Calu3 (cell line): ENCODE results near the gene ITPR2. TPM values are rescaled to one million over a fixed set of nuclear protein-coding genes. Genes with fewer than 3 reads are reported as not detected.

Experiments used
- BruUV-seq: library from RNA; stranded (reverse); fragments of 400-500 nt; replicated peaks from 2 replicates; lab custom pipeline; 2021; lab: Mats Ljungman, UMichigan
- CTCF ChIA-PET: fragments of 300-600 bp; sonication (Branson Sonifier 250); formaldehyde crosslinking; loops from one replicate; lab custom pipeline; 2022; ENCODE audit warnings: antibody characterized with exemption; lab: Charles Lee
- DNase-seq: peaks from one replicate; pipeline ENCODE4 v3.0.0; 2022
- H3K27ac Mint-ChIP-seq: one replicate; pipeline ENCODE4 v1.8.0; 2022; ENCODE audit warnings: mixed read lengths; ENCODE audit not compliant: unreplicated experiment
- H3K27me3 Mint-ChIP-seq: one replicate; pipeline ENCODE4 v1.8.0; 2022; ENCODE audit warnings: mixed read lengths; ENCODE audit not compliant: unreplicated experiment
- H3K36me3 Mint-ChIP-seq: one replicate; pipeline ENCODE4 v1.8.0; 2022; ENCODE audit warnings: mild to moderate bottlenecking, moderate library complexity, mixed read lengths; ENCODE audit not compliant: insufficient read depth, unreplicated experiment
- H3K4me1 Mint-ChIP-seq: one replicate; pipeline ENCODE4 v1.8.0; 2022; ENCODE audit warnings: mild to moderate bottlenecking, low read depth, mixed read lengths; ENCODE audit not compliant: unreplicated experiment
- H3K4me3 Mint-ChIP-seq: one replicate; pipeline ENCODE4 v1.8.0; 2022; ENCODE audit warnings: mild to moderate bottlenecking, low read depth, moderate library complexity, mixed read lengths; ENCODE audit not compliant: unreplicated experiment
- H3K9me3 Mint-ChIP-seq: one replicate; pipeline ENCODE4 v1.8.0; 2022; ENCODE audit warnings: low read depth, mixed read lengths; ENCODE audit not compliant: unreplicated experiment
- intact Hi-C: fragments of 100-400 bp; cut with micrococcal nuclease; formaldehyde crosslinking; loops from one replicate; pipeline ENCODE4 v1.10.0; 2022; ENCODE audit not compliant: unreplicated experiment
- total RNA-seq: library from RNA; stranded (reverse); gene quantifications from 2 replicates; pipeline ENCODE4 v1.2.3, GENCODE V29; 2022
- TF ChIP-seq, protein P1 (sequence below): fragments of 200-600 bp; IDR thresholded peaks from one replicate; pipeline ENCODE4 v1.8.0; 2022; ENCODE audit warnings: antibody characterized with exemption; ENCODE audit not compliant: unreplicated experiment

The ITPR2 gene
- total RNA-seq, 1 experiment from 2014 or later, result 2.5 TPM

DNA sequence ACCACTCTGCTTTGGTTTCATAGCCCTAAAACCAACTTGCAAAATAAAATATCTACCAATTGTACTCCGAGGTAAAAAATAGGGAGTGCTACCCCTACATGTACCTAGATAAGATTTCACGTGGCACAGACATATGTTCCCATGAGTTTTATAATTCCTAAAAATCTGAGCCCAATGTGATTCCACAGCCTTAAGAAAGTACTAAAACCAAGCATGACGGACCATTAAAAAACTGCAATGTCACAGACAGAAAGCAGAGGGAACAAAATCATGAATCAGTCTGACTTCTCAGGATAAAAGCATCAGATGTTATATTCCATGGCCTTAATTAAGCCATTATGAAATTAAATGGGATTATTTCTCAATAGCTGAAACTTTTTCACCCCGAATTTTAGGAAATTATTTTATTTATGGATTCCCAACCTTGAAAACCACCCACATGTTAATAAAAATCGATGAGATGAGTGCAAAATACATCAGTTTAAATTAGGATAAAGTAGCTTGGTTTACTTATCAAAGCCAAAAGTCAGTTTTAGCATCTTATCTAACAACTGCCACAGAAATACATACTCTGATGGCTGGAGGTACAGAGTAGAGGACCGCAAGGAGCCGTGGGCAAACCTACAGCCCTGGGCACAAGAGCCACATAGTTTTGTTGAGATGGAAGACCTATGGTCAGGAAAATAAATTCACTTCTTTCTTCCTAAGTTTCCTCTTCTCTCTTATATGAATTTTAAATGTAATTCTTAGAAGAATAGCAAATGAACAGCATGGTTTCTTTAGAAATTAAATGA lies 4.5 kb downstream of the ITPR2 start:
- Mint-ChIP-seq H3K27ac (no peak overlapping the region), H3K4me1 (peaks cover 1% of the 10 kb centered on the region), H3K27me3 (peaks cover 25% of the 10 kb centered on the region), H3K4me3 (no peak overlapping the region), H3K36me3 (peaks cover 16% of the 10 kb centered on the region), H3K9me3 (no peaks in the 10 kb centered on the region)
- TF ChIP-seq, protein P1, sequence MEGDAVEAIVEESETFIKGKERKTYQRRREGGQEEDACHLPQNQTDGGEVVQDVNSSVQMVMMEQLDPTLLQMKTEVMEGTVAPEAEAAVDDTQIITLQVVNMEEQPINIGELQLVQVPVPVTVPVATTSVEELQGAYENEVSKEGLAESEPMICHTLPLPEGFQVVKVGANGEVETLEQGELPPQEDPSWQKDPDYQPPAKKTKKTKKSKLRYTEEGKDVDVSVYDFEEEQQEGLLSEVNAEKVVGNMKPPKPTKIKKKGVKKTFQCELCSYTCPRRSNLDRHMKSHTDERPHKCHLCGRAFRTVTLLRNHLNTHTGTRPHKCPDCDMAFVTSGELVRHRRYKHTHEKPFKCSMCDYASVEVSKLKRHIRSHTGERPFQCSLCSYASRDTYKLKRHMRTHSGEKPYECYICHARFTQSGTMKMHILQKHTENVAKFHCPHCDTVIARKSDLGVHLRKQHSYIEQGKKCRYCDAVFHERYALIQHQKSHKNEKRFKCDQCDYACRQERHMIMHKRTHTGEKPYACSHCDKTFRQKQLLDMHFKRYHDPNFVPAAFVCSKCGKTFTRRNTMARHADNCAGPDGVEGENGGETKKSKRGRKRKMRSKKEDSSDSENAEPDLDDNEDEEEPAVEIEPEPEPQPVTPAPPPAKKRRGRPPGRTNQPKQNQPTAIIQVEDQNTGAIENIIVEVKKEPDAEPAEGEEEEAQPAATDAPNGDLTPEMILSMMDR, result no peak
- DNase-seq, result no peak
- CTCF ChIA-PET, result no interaction called here
- BruUV-seq, result no TSS peak
- intact Hi-C loops, result no loop called here

DNA sequence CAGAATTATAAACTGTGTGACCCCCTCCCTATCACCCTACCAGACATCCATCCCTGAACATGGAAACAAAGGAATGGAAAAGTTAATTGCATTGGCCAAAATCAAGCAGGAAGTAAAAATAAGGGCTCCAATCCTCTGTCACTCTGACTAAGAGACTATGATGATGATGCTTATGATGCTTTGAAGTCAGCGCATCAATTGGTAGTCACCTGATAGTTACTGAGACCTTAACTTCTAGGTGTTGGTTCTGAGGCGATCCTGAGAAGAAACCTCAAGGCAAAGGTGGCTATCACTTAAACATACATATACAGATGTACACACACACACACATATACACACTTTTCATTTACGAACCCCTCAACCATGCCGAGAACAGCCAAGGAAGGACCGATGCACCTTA lies 6.6 kb downstream of the ITPR2 start:
- Mint-ChIP-seq H3K4me3 (no peak overlapping the region), H3K4me1 (peaks cover 11% of the 10 kb centered on the region), H3K27me3 (peaks cover 25% of the 10 kb centered on the region), H3K27ac (no peak overlapping the region), H3K9me3 (no peaks in the 10 kb centered on the region), H3K36me3 (no peaks in the 10 kb centered on the region)
- TF ChIP-seq, protein P1, result no peak
- no peak for DNase-seq
- CTCF ChIA-PET, result no interaction called here
- no TSS peak for BruUV-seq
- intact Hi-C loops, result no loop called here

DNA sequence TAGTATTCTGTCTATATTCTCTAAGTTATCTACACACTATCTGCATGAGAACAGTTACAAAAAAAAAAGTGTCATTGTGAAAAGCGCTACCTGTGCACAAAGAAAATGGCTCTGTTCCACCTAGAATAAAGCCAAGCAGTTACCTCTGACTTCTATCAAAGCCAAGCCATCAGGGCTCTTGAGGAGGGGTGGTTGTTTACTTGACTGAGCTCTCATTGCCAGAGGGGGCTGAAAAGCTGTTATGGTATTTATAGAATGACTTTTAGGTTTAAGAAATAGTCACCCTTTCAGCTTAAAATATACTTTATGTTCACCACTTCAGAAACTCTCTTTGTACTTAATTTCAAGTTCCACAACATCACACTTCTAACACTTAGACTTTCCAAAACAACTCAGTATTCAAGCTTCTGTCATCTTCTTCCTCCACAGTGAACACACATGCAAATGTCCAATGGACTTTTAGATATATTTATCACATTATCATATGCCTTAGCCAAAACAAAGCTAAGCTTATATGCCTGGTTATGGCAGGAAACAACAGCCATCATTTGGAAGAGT lies 7.5 kb downstream of the ITPR2 start:
- Mint-ChIP-seq H3K36me3 (no peaks in the 10 kb centered on the region), H3K4me3 (no peak overlapping the region), H3K27me3 (peaks cover 25% of the 10 kb centered on the region), H3K9me3 (no peaks in the 10 kb centered on the region), H3K4me1 (peaks cover 12% of the 10 kb centered on the region), H3K27ac (no peak overlapping the region)
- DNase-seq, result no peak
- intact Hi-C loops, result no loop called here
- no TSS peak for BruUV-seq
- TF ChIP-seq, protein P1, result no peak
- CTCF ChIA-PET, result no interaction called here

DNA sequence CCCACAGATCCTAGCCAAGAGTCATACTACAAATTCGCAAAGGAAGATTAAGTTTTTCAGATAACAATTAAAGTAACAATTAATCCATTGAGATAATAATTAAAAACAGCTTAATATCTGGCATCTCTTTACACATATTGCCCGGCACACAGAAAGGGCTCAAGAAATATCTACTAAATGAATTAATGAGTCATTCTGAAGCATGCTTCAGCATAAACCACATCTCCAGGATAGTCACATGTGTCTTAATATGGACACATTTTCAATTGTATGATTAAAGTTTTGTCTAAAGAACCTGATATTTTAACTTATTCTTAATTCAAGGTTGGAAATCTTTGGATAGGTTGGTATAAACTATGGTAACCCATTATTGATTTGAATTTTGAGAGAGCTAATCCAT lies 9.6 kb downstream of the ITPR2 start:
- Mint-ChIP-seq H3K27ac (no peak overlapping the region), H3K4me3 (no peak overlapping the region), H3K36me3 (no peaks in the 10 kb centered on the region), H3K4me1 (peaks cover 12% of the 10 kb centered on the region), H3K27me3 (peaks cover 23% of the 10 kb centered on the region), H3K9me3 (no peaks in the 10 kb centered on the region)
- no TSS peak for BruUV-seq
- intact Hi-C loops, result loop anchor here (5.0 kb wide), 1 partner anchor 91 kb away; no protein-coding TSS in a partner anchor
- DNase-seq, result no peak
- CTCF ChIA-PET, result interaction anchor here (1.1 kb wide), 1 partner anchor 9 kb away, joined by 4 read pairs; no protein-coding TSS in a partner anchor
- TF ChIP-seq, protein P1, result no peak
